Neuronal stem cell (in vitro differentiated cells): ENCODE data around the gene ROBO3.

Source experiments
- DNase-seq: peaks from one replicate; pipeline ENCODE4 v3.0.0-alpha.2; 2013; ENCODE audit warnings: low spot score
- H2AFZ ChIP-seq: one replicate; pipeline ENCODE4 v1.6.1; 2013; ENCODE audit warnings: mild to moderate bottlenecking, low read length, inconsistent platforms
- H2AK5ac ChIP-seq: 2 replicates; pipeline ENCODE4 v1.6.1; 2013; ENCODE audit warnings: low read depth, mild to moderate bottlenecking, inconsistent platforms, low read length, moderate library complexity, mixed read lengths
- H2BK120ac ChIP-seq: 2 replicates; pipeline ENCODE4 v1.6.1; 2013; ENCODE audit warnings: low read depth, mild to moderate bottlenecking, inconsistent platforms, low read length, moderate library complexity, mixed read lengths
- H2BK12ac ChIP-seq: one replicate; pipeline ENCODE4 v1.6.1; 2013; ENCODE audit warnings: low read length, inconsistent platforms
- H2BK15ac ChIP-seq: 2 replicates; pipeline ENCODE4 v1.6.1; 2013; ENCODE audit warnings: mild to moderate bottlenecking, low read length, inconsistent platforms, mixed read lengths
- H2BK5ac ChIP-seq: one replicate; pipeline ENCODE4 v1.6.1; 2013; ENCODE audit warnings: inconsistent platforms, mild to moderate bottlenecking, low read length, moderate library complexity
- H3K14ac ChIP-seq: one replicate; pipeline ENCODE4 v1.6.1; 2013; ENCODE audit warnings: low read length, inconsistent platforms
- H3K18ac ChIP-seq: 2 replicates; pipeline ENCODE4 v1.6.1; 2013; ENCODE audit warnings: low read length, inconsistent platforms
- H3K23ac ChIP-seq: 2 replicates; pipeline ENCODE4 v1.6.1; 2013; ENCODE audit warnings: low read depth, mild to moderate bottlenecking, mixed read lengths, low read length, inconsistent platforms; ENCODE audit not compliant: poor library complexity
- H3K27ac ChIP-seq: replicated peaks from 3 replicates; pipeline ENCODE4 v1.5.1; 2013; ENCODE audit warnings: low read length, inconsistent platforms
- H3K27me3 ChIP-seq, 3 experiments: 2 replicates each; pipeline ENCODE4 v1.6.1; 2013; ENCODE audit warnings: low read length in 3 of 3, mild to moderate bottlenecking in 2 of 3, inconsistent platforms in 1 of 3, low read depth in 1 of 3, mixed read lengths in 1 of 3, moderate library complexity in 1 of 3; ENCODE audit not compliant: control insufficient read depth in 3 of 3, insufficient read depth in 3 of 3
- H3K36me3 ChIP-seq, 2 donors: replicated peaks in 1 of 2; 2 replicates each; pipeline ENCODE4 v1.6.1; 2013; ENCODE audit warnings: low read length in 2 of 2; ENCODE audit not compliant: control insufficient read depth in 2 of 2, insufficient read depth in 2 of 2
- H3K4ac ChIP-seq: 2 replicates; pipeline ENCODE4 v1.6.1; 2013; ENCODE audit warnings: inconsistent platforms, mild to moderate bottlenecking, low read length, moderate library complexity
- H3K4me1 ChIP-seq, 2 donors: 1 replicate in 1 of 2; 2 replicates in 1 of 2; pipeline ENCODE4 v1.6.1; 2013; ENCODE audit warnings: low read length in 2 of 2, low read depth in 1 of 2; ENCODE audit not compliant: control insufficient read depth in 2 of 2, insufficient read depth in 1 of 2
- H3K4me2 ChIP-seq: one replicate; pipeline ENCODE4 v1.6.1; 2013; ENCODE audit warnings: mild to moderate bottlenecking, low read length, inconsistent platforms; ENCODE audit not compliant: insufficient read depth, poor library complexity, severe bottlenecking
- H3K4me3 ChIP-seq, 2 donors: 2 replicates each; pipeline ENCODE4 v1.5.1; 2013; ENCODE audit warnings: low read length in 2 of 2, mild to moderate bottlenecking in 2 of 2, inconsistent platforms in 1 of 2, moderate library complexity in 1 of 2
- H3K79me1 ChIP-seq: one replicate; pipeline ENCODE4 v1.6.1; 2013; ENCODE audit warnings: low read depth, mild to moderate bottlenecking, inconsistent platforms, low read length, moderate library complexity
- H3K9ac ChIP-seq: one replicate; pipeline ENCODE4 v1.6.1; 2013; ENCODE audit warnings: mild to moderate bottlenecking, low read depth, low read length, inconsistent platforms; ENCODE audit not compliant: poor library complexity
- H3K9me3 ChIP-seq, 2 donors: replicated peaks in 1 of 2; 2 replicates each; pipeline versions ENCODE3 to v1.6.1; 2013; ENCODE audit warnings: low read length in 2 of 2, mild to moderate bottlenecking in 2 of 2, inconsistent platforms in 1 of 2, low read depth in 1 of 2, mixed read lengths in 1 of 2, moderate library complexity in 1 of 2; ENCODE audit not compliant: control insufficient read depth in 2 of 2, insufficient read depth in 1 of 2
- H4K8ac ChIP-seq: one replicate; pipeline ENCODE4 v1.6.1; 2013; ENCODE audit warnings: low read depth, mild to moderate bottlenecking, inconsistent platforms, low read length, moderate library complexity
- H4K91ac ChIP-seq: one replicate; pipeline ENCODE4 v1.6.1; 2013; ENCODE audit warnings: low read length, low read depth, mild to moderate bottlenecking, inconsistent platforms; ENCODE audit not compliant: poor library complexity
- WGBS, 2 donors: extraction: QIAGEN DNeasy Blood & Tissue Kit; methylation state at CpG; one replicate each; pipeline ENCODE4 v1.1.7; 2013; ENCODE audit warnings: missing lambda C conversion rate in 2 of 2, mixed read lengths in 1 of 2; ENCODE audit not compliant: insufficient read length in 2 of 2, insufficient replicate concordance in 1 of 2; ENCODE audit errors: extremely low coverage in 2 of 2; 5-methylcytosine and 5-hydroxymethylcytosine counted together

ROBO3 gene

DNA sequence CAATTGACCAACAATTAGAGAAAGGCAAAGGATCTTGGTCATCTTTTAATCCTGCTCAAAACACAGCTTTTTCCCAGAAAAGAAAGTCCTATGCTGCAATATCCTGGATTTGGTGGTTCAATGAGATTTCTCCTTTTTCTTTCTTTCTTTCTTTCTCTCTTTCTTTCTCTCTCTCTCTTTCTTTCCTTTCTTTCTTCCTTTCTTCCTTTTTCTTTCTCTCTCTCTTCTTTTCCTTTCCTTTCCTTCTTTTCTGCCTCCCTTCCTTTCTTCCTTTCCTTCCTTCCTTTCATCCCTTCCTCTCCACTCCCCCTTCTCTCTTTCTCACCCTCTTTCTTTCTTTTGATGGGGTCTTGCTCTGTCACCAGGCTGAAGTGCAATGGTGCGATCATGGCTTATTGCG, 33.3 kb upstream of the ROBO3 start:
- DNase-seq: no peak
- H3K27ac ChIP-seq: no peak overlapping the region
- H4K91ac ChIP-seq: no peak overlapping the region
- H3K4ac ChIP-seq: no peak overlapping the region
- no peaks in the 10 kb centered on the region for H3K4me1 ChIP-seq
- peaks cover 0 to 35% (median 5%) of the 10 kb centered on the region in 3 experiments for H3K27me3 ChIP-seq
- H4K8ac ChIP-seq: no peak overlapping the region
- H2AFZ ChIP-seq: no peak overlapping the region
- H2BK12ac ChIP-seq: no peak overlapping the region
- H3K23ac ChIP-seq: no peak overlapping the region
- no peak overlapping the region for H3K18ac ChIP-seq
- no peak overlapping the region for H2BK15ac ChIP-seq
- WGBS, 2 donors: no CpG with 5 or more reads among the region's 2 CpGs
- H3K9me3 ChIP-seq: no peaks in the 10 kb centered on the region
- no peak overlapping the region for H3K14ac ChIP-seq
- no peak overlapping the region for H2BK5ac ChIP-seq
- H2BK120ac ChIP-seq: no peak overlapping the region
- H3K4me2 ChIP-seq: no peak overlapping the region
- no peak overlapping the region for H3K4me3 ChIP-seq
- H3K36me3 ChIP-seq: no peaks in the 10 kb centered on the region
- no peak overlapping the region for H2AK5ac ChIP-seq
- H3K9ac ChIP-seq: no peak overlapping the region
- H3K79me1 ChIP-seq: no peaks in the 10 kb centered on the region

DNA sequence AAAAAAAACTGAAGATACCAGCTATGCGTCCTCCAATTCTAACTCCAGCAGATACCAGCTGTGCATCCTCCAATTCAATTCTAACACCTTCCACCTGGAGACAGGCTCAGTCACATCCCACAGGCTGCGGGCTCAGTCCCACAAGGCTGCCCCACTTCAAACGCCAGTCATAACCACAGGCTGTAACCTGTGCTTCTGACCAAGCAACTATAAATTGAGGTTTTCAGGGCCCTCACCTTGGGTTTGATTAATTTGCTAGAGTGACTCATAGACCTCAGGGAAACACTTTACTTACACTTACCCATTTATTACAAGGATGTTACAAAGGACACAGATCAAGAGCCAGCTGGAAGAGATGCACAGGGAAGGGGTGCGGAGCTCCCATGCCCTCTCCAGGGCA, 32.7 kb upstream of the ROBO3 start:
- Histone ChIP-seq H3K14ac (no peak overlapping the region), H2AK5ac (no peak overlapping the region), H3K79me1 (no peaks in the 10 kb centered on the region), H2BK5ac (no peak overlapping the region), H2AFZ (no peak overlapping the region), H3K4ac (no peak overlapping the region), H3K9me3 (no peaks in the 10 kb centered on the region), H3K27me3 (peaks cover 0 to 35% (median 5%) of the 10 kb centered on the region in 3 experiments), H3K18ac (no peak overlapping the region), H4K91ac (no peak overlapping the region), H2BK12ac (no peak overlapping the region), H2BK15ac (no peak overlapping the region), H3K36me3 (no peaks in the 10 kb centered on the region), H3K4me2 (no peak overlapping the region), H3K23ac (no peak overlapping the region), H4K8ac (no peak overlapping the region), H3K9ac (no peak overlapping the region), H3K27ac (no peak overlapping the region), H2BK120ac (no peak overlapping the region), H3K4me3 (no peak overlapping the region), H3K4me1 (peaks cover 1 to 3% of the 10 kb centered on the region in 2 donors)
- DNase-seq: no peak
- WGBS, 2 donors: no CpG with 5 or more reads among the region's 4 CpGs

DNA sequence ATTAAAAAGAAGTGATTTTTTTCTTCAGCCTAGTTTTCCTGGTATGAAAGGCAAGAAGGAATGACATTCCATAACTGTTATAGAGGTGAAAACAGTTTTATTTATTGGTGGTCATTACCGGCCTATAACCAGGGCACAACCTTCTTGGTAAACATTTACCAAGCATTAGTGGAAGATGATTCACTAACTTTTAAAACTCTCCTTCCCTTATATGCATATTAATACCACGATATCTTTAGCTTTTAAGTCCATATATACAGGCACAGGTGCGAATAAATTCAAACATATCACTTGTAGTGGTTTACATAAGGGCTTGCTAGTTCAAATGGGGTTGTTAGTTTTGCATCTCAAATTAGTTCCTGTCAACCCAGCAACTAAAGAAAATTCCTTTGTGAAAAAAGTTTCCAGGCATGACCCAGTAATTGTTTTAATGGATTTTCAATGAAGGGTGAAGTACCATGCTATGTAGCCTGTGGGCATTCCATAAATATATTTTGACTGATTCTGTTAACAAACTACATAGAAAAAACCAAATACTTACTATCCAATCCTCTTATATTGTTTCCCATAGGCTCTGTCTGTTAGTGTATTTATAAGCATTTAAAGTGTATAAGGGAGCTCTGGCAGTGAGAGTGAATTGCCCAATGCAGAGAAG, 30.6 kb upstream of the ROBO3 start:
- Histone ChIP-seq H3K79me1 (no peaks in the 10 kb centered on the region), H3K9me3 (no peaks in the 10 kb centered on the region), H3K4me1 (peaks cover 1 to 6% of the 10 kb centered on the region in 2 donors), H3K27ac (no peak overlapping the region), H4K91ac (no peak overlapping the region), H2AFZ (no peak overlapping the region), H3K4me3 (no peak overlapping the region), H2BK15ac (no peak overlapping the region), H2BK120ac (no peak overlapping the region), H3K4me2 (no peak overlapping the region), H3K23ac (no peak overlapping the region), H3K14ac (no peak overlapping the region), H2AK5ac (no peak overlapping the region), H3K36me3 (no peaks in the 10 kb centered on the region), H4K8ac (no peak overlapping the region), H2BK5ac (no peak overlapping the region), H3K9ac (no peak overlapping the region), H3K27me3 (peaks cover 3 to 48% (median 26%) of the 10 kb centered on the region in 3 experiments), H2BK12ac (no peak overlapping the region), H3K18ac (no peak overlapping the region), H3K4ac (no peak overlapping the region)
- DNase-seq: no peak
- WGBS, 2 donors: no CpG with 5 or more reads among the region's 3 CpGs

DNA sequence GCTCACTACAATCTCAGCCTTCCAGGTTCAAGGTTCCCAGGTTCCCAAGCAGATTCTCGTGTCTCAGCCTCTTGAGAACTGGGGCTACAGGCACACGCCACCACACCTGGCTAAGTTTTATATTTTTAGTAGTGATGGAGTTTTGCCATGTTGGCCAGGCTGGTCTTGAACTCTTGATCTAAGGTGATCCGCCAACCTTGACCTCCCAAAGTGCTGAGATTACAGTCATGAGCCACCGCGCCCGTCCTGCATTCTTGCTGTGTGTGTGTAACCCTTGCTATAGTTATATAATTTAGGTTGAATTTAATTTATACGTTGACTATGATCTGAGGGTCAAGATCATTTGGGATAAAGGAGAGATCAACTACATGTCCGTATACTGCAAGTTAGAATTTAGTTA, 29.3 kb upstream of the ROBO3 start:
- Histone ChIP-seq H3K14ac (no peak overlapping the region), H3K4me1 (peaks cover 6 to 7% of the 10 kb centered on the region in 2 donors), H3K4me2 (no peak overlapping the region), H3K36me3 (no peaks in the 10 kb centered on the region), H4K8ac (no peak overlapping the region), H3K23ac (no peak overlapping the region), H3K18ac (no peak overlapping the region), H3K9me3 (peaks cover 0 to 3% of the 10 kb centered on the region in 2 donors), H2BK5ac (no peak overlapping the region), H2BK15ac (no peak overlapping the region), H3K9ac (no peak overlapping the region), H3K4ac (no peak overlapping the region), H2BK120ac (no peak overlapping the region), H3K4me3 (no peak overlapping the region), H2AFZ (peak overlapping the region; percentile 68), H3K27ac (no peak overlapping the region), H4K91ac (no peak overlapping the region), H2AK5ac (no peak overlapping the region), H3K79me1 (no peaks in the 10 kb centered on the region), H2BK12ac (no peak overlapping the region), H3K27me3 (peaks cover 9 to 53% (median 36%) of the 10 kb centered on the region in 3 experiments)
- WGBS, 2 donors: no CpG with 5 or more reads among the region's 8 CpGs
- DNase-seq: no peak
